H1 (cell line): ENCODE measurements around the gene SEMA3D. TPM values are rescaled to one million over a fixed set of nuclear protein-coding genes. Genes with fewer than 3 reads are reported as not detected.

Experiments used
- CTCF ChIA-PET: fragments of 300-600 bp; sonication (Branson Sonifier 250); formaldehyde crosslinking; loops from one replicate; lab custom pipeline; 2021; ENCODE audit not compliant: partially characterized antibody; lab: Charles Lee
- POLR2A ChIA-PET: fragments of 300-600 bp; sonication (Branson Sonifier 250); formaldehyde crosslinking; loops from one replicate; lab custom pipeline; 2021; ENCODE audit warnings: inconsistent platforms; ENCODE audit not compliant: partially characterized antibody; lab: Charles Lee
- DNase-seq, 2 experiments: peaks; one replicate each; pipeline versions ENCODE4 v3.0.0 to v3.0.0-alpha.2; 2010 to 2022; ENCODE audit warnings: low spot score in 2 of 2, low read depth in 1 of 2, mixed read lengths in 1 of 2
- FAIRE-seq: peaks from 2 replicates; lab custom pipeline; 2011; peaks lifted over from hg19 to GRCh38; lab: Jason Lieb, UNC
- H2AFZ ChIP-seq: 2 replicates; pipeline ENCODE4 v1.8.1; 2012; ENCODE audit warnings: low read length, inconsistent platforms
- H2AK5ac ChIP-seq: 2 replicates; pipeline ENCODE4 v1.6.1; 2013; ENCODE audit warnings: low read depth, low read length
- H2BK120ac ChIP-seq: replicated peaks from 2 replicates; pipeline ENCODE3; 2013; ENCODE audit warnings: low read depth, low read length, inconsistent platforms
- H2BK12ac ChIP-seq: 2 replicates; pipeline ENCODE4 v1.6.1; 2013; ENCODE audit warnings: low read depth, low read length
- H2BK15ac ChIP-seq: 2 replicates; pipeline ENCODE4 v1.6.1; 2013; ENCODE audit warnings: low read length
- H2BK20ac ChIP-seq: 2 replicates; pipeline ENCODE4 v1.6.1; 2013; ENCODE audit warnings: low read length
- H2BK5ac ChIP-seq: 2 replicates; pipeline ENCODE4 v1.6.1; 2013; ENCODE audit warnings: low read depth, low read length
- H3K14ac ChIP-seq: 2 replicates; pipeline ENCODE4 v1.6.1; 2013; ENCODE audit warnings: inconsistent platforms; ENCODE audit not compliant: insufficient read length
- H3K18ac ChIP-seq: 2 replicates; pipeline ENCODE4 v1.6.1; 2013; ENCODE audit warnings: low read length; ENCODE audit errors: extremely low read depth
- H3K23ac ChIP-seq: 2 replicates; pipeline ENCODE4 v1.6.1; 2013; ENCODE audit warnings: inconsistent platforms; ENCODE audit not compliant: insufficient read length
- H3K23me2 ChIP-seq: 2 replicates; pipeline ENCODE4 v1.6.1; 2013; ENCODE audit warnings: low read depth, low read length
- H3K27ac ChIP-seq: 2 replicates; pipeline ENCODE4 v1.6.1; 2011; ENCODE audit warnings: low read depth, low read length, inconsistent platforms
- H3K27me3 ChIP-seq, 4 experiments: replicated peaks in 1 of 4; 1 replicate in 1 of 4; 2 replicates in 3 of 4; pipeline versions ENCODE4 v1.6.1 to v1.8.1; 2011 to 2013; ENCODE audit warnings: low read length in 3 of 4, mild to moderate bottlenecking in 3 of 4, inconsistent platforms in 2 of 4, mixed read lengths in 2 of 4, moderate library complexity in 1 of 4; ENCODE audit not compliant: control insufficient read depth in 3 of 4, insufficient read depth in 3 of 4; ENCODE audit errors: extremely low read depth in 1 of 4
- H3K36me3 ChIP-seq, 4 experiments: 2 replicates each; pipeline versions ENCODE4 v1.6.1 to v1.8.1; 2011 to 2013; ENCODE audit warnings: mild to moderate bottlenecking in 4 of 4, low read length in 3 of 4, moderate library complexity in 2 of 4, control low read depth in 1 of 4, inconsistent platforms in 1 of 4; ENCODE audit not compliant: insufficient read depth in 4 of 4, control insufficient read depth in 2 of 4
- H3K4ac ChIP-seq: replicated peaks from 2 replicates; pipeline ENCODE3; 2013; ENCODE audit warnings: low read length, low read depth, mixed read lengths, inconsistent platforms; ENCODE audit not compliant: insufficient read length
- H3K4me1 ChIP-seq, 4 experiments: replicated peaks in 1 of 4; 1 replicate in 1 of 4; 2 replicates in 3 of 4; pipeline versions ENCODE4 v1.6.1 to v1.8.1; 2011 to 2013; ENCODE audit warnings: low read length in 3 of 4, inconsistent platforms in 2 of 4, mixed read lengths in 1 of 4; ENCODE audit not compliant: insufficient read depth in 4 of 4, control insufficient read depth in 3 of 4
- H3K4me2 ChIP-seq, 2 experiments: 2 replicates each; pipeline versions ENCODE4 v1.6.1 to v1.8.1; 2011 to 2013; ENCODE audit warnings: low read depth in 2 of 2, low read length in 2 of 2, control low read depth in 1 of 2, inconsistent platforms in 1 of 2, mild to moderate bottlenecking in 1 of 2; ENCODE audit not compliant: insufficient read depth in 1 of 2
- H3K4me3 ChIP-seq, 4 experiments: fragments of 200-600, 300-600 bp in 1 of 4; sonication (generic), shearing (Covaris generic), sonication (Bioruptor Twin) in 1 of 4; 2 replicates each; pipeline versions ENCODE4 v1.5.1 to v1.8.1; 2011 to 2016; ENCODE audit warnings: low read length in 4 of 4, low read depth in 3 of 4, control low read depth in 2 of 4, inconsistent platforms in 2 of 4, mild to moderate bottlenecking in 2 of 4, mixed read lengths in 1 of 4, moderate library complexity in 1 of 4; ENCODE audit not compliant: insufficient read depth in 2 of 4; ENCODE audit errors: extremely low read depth in 1 of 4
- H3K56ac ChIP-seq: replicated peaks from 2 replicates; pipeline ENCODE3; 2013; ENCODE audit warnings: low read depth, mild to moderate bottlenecking, mixed read lengths, low read length, inconsistent platforms; ENCODE audit not compliant: insufficient read length
- H3K79me1 ChIP-seq: 2 replicates; pipeline ENCODE4 v1.6.1; 2013; ENCODE audit warnings: low read depth, low read length, control low read depth
- H3K79me2 ChIP-seq, 2 experiments: 2 replicates each; pipeline versions ENCODE4 v1.6.1 to v1.8.1; 2012 to 2013; ENCODE audit warnings: low read length in 2 of 2, mild to moderate bottlenecking in 2 of 2, inconsistent platforms in 1 of 2; ENCODE audit not compliant: insufficient read depth in 2 of 2, control insufficient read depth in 1 of 2
- H3K9ac ChIP-seq, 4 experiments: replicated peaks in 1 of 4; 1 replicate in 1 of 4; 2 replicates in 3 of 4; pipeline versions ENCODE4 v1.6.1 to v1.8.1; 2011 to 2013; ENCODE audit warnings: low read depth in 3 of 4, low read length in 3 of 4, control low read depth in 2 of 4, mild to moderate bottlenecking in 2 of 4, moderate library complexity in 2 of 4, inconsistent platforms in 1 of 4; ENCODE audit errors: extremely low read depth in 1 of 4
- H3K9me3 ChIP-seq, 2 experiments: 2 replicates each; pipeline versions ENCODE4 v1.6.1 to v1.8.1; 2012 to 2013; ENCODE audit warnings: mild to moderate bottlenecking in 2 of 2, moderate library complexity in 2 of 2, control low read depth in 1 of 2, inconsistent platforms in 1 of 2, low read depth in 1 of 2, low read length in 1 of 2, mixed read lengths in 1 of 2; ENCODE audit not compliant: insufficient read depth in 2 of 2
- H4K20me1 ChIP-seq, 2 experiments: replicated peaks in 1 of 2; 2 replicates each; pipeline versions ENCODE3 to v1.8.1; 2011 to 2013; ENCODE audit warnings: inconsistent platforms in 2 of 2, low read length in 2 of 2, mild to moderate bottlenecking in 1 of 2; ENCODE audit not compliant: insufficient read depth in 2 of 2, control insufficient read depth in 1 of 2
- H4K5ac ChIP-seq: 2 replicates; pipeline ENCODE4 v1.6.1; 2013; ENCODE audit warnings: low read length, low read depth, mixed read lengths, inconsistent platforms; ENCODE audit not compliant: insufficient read length
- H4K8ac ChIP-seq: 2 replicates; pipeline ENCODE4 v1.8.0; 2013; ENCODE audit warnings: mild to moderate bottlenecking, moderate library complexity, low read length, inconsistent platforms; ENCODE audit not compliant: insufficient read depth; ENCODE audit errors: extremely low read depth
- H4K91ac ChIP-seq: replicated peaks from 2 replicates; pipeline ENCODE3; 2013; ENCODE audit warnings: low read length, mixed read lengths, inconsistent platforms; ENCODE audit not compliant: insufficient read length
- ASH2L ChIP-seq: fragments of 200-600, 300-600 bp; sonication (generic); IDR thresholded peaks from one replicate; pipeline ENCODE4 v1.7.1; 2017; ENCODE audit warnings: low read length
- CBX5 ChIP-seq: fragments of 300-800, 300-1000 bp; sonication (generic); IDR thresholded peaks from 2 replicates; pipeline ENCODE4 v1.7.1; 2016; ENCODE audit warnings: antibody characterized with exemption, low read length, low read depth
- CBX8 ChIP-seq: fragments of 300-800, 300-1000 bp; sonication (generic); IDR thresholded peaks from 2 replicates; pipeline ENCODE4 v1.7.1; 2016; ENCODE audit warnings: low read depth, low read length, borderline replicate concordance
- CEBPB ChIP-seq: IDR thresholded peaks from 2 replicates; pipeline ENCODE4 v1.6.1; 2012; ENCODE audit warnings: low read depth, low read length
- CHD1 ChIP-seq: IDR thresholded peaks from 2 replicates; pipeline ENCODE4 v1.6.1; 2012; ENCODE audit warnings: low read depth, low read length, improper control_type of control experiment
- JUND ChIP-seq: IDR thresholded peaks from 2 replicates; pipeline ENCODE4 v1.6.1; 2011; ENCODE audit warnings: mild to moderate bottlenecking, improper control_type of control experiment, low read length
- NANOG ChIP-seq: IDR thresholded peaks from 2 replicates; pipeline ENCODE4 v1.6.1; 2011; ENCODE audit warnings: low read length, low read depth, mild to moderate bottlenecking, inconsistent platforms; ENCODE audit not compliant: insufficient read depth, poor library complexity, severe bottlenecking
- POLR2AphosphoS5 ChIP-seq: IDR thresholded peaks from 2 replicates; pipeline ENCODE4 v1.6.1; 2011; ENCODE audit warnings: low read depth, low read length
- RBBP5 ChIP-seq: IDR thresholded peaks from 2 replicates; pipeline ENCODE4 v1.7.1; 2012; ENCODE audit warnings: low read depth, mild to moderate bottlenecking, inconsistent platforms, low read length, moderate library complexity, borderline replicate concordance
- SP4 ChIP-seq: IDR thresholded peaks from 2 replicates; pipeline ENCODE4 v1.6.1; 2012; ENCODE audit warnings: low read length, inconsistent platforms
- YY1 ChIP-seq: IDR thresholded peaks from 2 replicates; pipeline ENCODE4 v1.6.1; 2011; ENCODE audit warnings: low read depth, mild to moderate bottlenecking, low read length
- ZNF274 ChIP-seq: IDR thresholded peaks from 2 replicates; pipeline ENCODE4 v1.7.0; 2012; ENCODE audit warnings: low read length, borderline replicate concordance; ENCODE audit errors: extremely low read depth
- WGBS, 2 experiments: shearing (Covaris generic) in 1 of 2; methylation state at CpG; one replicate each; pipeline versions ENCODE4 v1.1.6 to v1.1.7; 2013 to 2015; ENCODE audit warnings: low lambda C conversion rate in 2 of 2, mixed read lengths in 2 of 2, inconsistent platforms in 1 of 2, low coverage in 1 of 2, missing lambda C conversion rate in 1 of 2; ENCODE audit not compliant: insufficient replicate concordance in 2 of 2, insufficient coverage in 1 of 2, insufficient read length in 1 of 2; ENCODE audit errors: extremely low coverage in 1 of 2, missing lambda C conversion rate in 1 of 2; 5-methylcytosine and 5-hydroxymethylcytosine counted together
- polyA plus RNA-seq, 7 experiments: library from polyadenylated mRNA; depleted of rRNA in 3 of 7; stranded (reverse) in 5 of 7; unstranded in 2 of 7; fragments of >200 nt in 5 of 7; fragments of 200-250 nt in 2 of 7; gene quantifications; 1 replicate in 5 of 7; 2 replicates in 1 of 7; 4 replicates in 1 of 7; pipeline versions ENCODE4 v1.2.1 to v1.2.3, GENCODE V29; 2011 to 2013; ENCODE audit warnings: missing spikeins in 2 of 7, mixed read lengths in 2 of 7
- total RNA-seq: library from RNA; stranded (reverse); fragmentation: NEBNext Ultra II Directional; extraction: Animal tissue kit (Norgen Biotek cat#: 25700); gene quantifications from 2 replicates; pipeline ENCODE4 v1.2.1, GENCODE V29; 2021

The SEMA3D gene
- total and polyA plus RNA-seq, 2 of the 8 experiments (the other 6 are each of a cell fraction or from before 2014, with no cell fraction given): 1.6 to 3.5 TPM

GRCh38 chr7:84981055-84981976, 205.5 kb downstream of the SEMA3D start:
- Histone ChIP-seq H3K27ac (no peak overlapping the region), H3K18ac (no peak overlapping the region), H3K4me2 (no peak overlapping the region), H2BK20ac (no peak overlapping the region), H3K4ac (no peak overlapping the region), H3K4me3 (no peak overlapping the region), H2BK15ac (no peak overlapping the region), H2AFZ (no peak overlapping the region), H3K23ac (no peak overlapping the region), H3K27me3 (no peaks in the 10 kb centered on the region), H3K79me2 (no peaks in the 10 kb centered on the region), H3K79me1 (no peaks in the 10 kb centered on the region), H3K14ac (no peak overlapping the region), H2BK120ac (no peak overlapping the region), H4K5ac (no peak overlapping the region), H3K9me3 (no peaks in the 10 kb centered on the region), H2BK5ac (no peak overlapping the region), H4K8ac (no peak overlapping the region), H3K56ac (no peak overlapping the region), H4K20me1 (no peaks in the 10 kb centered on the region), H2BK12ac (no peak overlapping the region), H4K91ac (no peak overlapping the region), H3K36me3 (no peaks in the 10 kb centered on the region), H3K4me1 (no peaks in the 10 kb centered on the region), H3K9ac (no peak overlapping the region), H3K23me2 (no peaks in the 10 kb centered on the region), H2AK5ac (no peak overlapping the region)
- TF ChIP-seq CEBPB: no peak
- TF ChIP-seq ASH2L: no peak
- TF ChIP-seq YY1: no peak
- TF ChIP-seq NANOG: no peak
- no peak for TF ChIP-seq CBX8
- TF ChIP-seq CHD1: no peak
- TF ChIP-seq POLR2AphosphoS5: no peak
- TF ChIP-seq ZNF274: no peak
- no peak for TF ChIP-seq SP4
- no peak for TF ChIP-seq JUND
- no peak for TF ChIP-seq RBBP5
- no peak for TF ChIP-seq CBX5
- FAIRE-seq (no peak), DNase-seq (no peak)
- CTCF ChIA-PET: interaction anchor here (0.9 kb wide), 1 partner anchor 14 kb away, joined by 3 read pairs; no protein-coding TSS in a partner anchor
- WGBS, 2 experiments: 84% methylated on average over 6 of the region's 6 CpGs; no CpG with 5 or more reads in 1 of the 2 experiments
- POLR2A ChIA-PET: no interaction called here
